Measurements from ENCODE around the gene FANCC. TPM values are rescaled to one million over a fixed set of nuclear protein-coding genes. Genes with fewer than 3 reads are reported as not detected.

The FANCC gene
- total and polyA plus RNA-seq, 2 donors (not counting 1 experiment from before 2014, with no cell fraction given) = 8.9 to 9.0 TPM

DNA sequence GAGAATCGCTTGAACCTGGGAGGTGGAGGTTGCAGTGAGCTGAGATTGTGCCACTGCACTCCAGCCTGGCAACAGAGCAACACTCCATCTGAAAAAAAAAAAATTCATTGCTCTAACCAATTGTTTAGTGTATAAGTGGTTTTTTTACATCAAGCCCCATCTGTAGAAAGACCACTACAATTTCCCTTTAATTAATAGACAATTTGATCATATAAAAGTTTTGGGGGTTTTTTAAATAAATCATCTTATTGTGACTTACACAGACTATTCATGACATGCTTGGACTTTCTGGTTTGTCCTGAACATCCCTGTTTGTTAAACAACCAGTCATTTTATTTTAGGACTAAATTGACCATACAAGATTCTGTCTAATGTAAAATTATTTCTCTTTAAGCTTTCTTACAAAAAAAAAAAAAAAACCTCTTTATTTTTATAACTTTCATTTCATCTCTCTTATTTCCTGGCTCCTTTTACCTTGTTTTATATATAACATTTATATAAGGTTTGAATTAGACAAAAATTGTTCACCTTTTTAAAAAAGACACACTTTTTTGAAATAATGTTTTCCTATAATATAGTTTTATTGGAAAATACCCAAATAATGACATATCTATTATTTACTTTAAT, 9.8 kb upstream of the FANCC start:
- no peak for DNase-seq (ENCODE audit: low read depth in 2 of 2)
- no peaks in the 10 kb centered on the region for H3K9me3 ChIP-seq (ENCODE audit: control insufficient read depth, insufficient read depth, low read depth, low read length)
- H3K9ac ChIP-seq (ENCODE audit: insufficient read depth, low read length) = no peak overlapping the region
- H3K4me3 ChIP-seq (replicated peaks in 1 of 4; ENCODE audit: control extremely low read depth in 1 of 4, insufficient read depth in 1 of 4, low read depth in 3 of 4, low read length in 4 of 4) = no peak overlapping the region
- no peaks in the 10 kb centered on the region for H3K36me3 ChIP-seq (ENCODE audit: control insufficient read depth, insufficient read depth, low read length)
- no peak overlapping the region for H2AFZ ChIP-seq (ENCODE audit: low read length)
- H3K4me1 ChIP-seq (ENCODE audit: control insufficient read depth, extremely low read depth, insufficient read depth, low read length) = no peaks in the 10 kb centered on the region
- TF ChIP-seq, protein P1, sequence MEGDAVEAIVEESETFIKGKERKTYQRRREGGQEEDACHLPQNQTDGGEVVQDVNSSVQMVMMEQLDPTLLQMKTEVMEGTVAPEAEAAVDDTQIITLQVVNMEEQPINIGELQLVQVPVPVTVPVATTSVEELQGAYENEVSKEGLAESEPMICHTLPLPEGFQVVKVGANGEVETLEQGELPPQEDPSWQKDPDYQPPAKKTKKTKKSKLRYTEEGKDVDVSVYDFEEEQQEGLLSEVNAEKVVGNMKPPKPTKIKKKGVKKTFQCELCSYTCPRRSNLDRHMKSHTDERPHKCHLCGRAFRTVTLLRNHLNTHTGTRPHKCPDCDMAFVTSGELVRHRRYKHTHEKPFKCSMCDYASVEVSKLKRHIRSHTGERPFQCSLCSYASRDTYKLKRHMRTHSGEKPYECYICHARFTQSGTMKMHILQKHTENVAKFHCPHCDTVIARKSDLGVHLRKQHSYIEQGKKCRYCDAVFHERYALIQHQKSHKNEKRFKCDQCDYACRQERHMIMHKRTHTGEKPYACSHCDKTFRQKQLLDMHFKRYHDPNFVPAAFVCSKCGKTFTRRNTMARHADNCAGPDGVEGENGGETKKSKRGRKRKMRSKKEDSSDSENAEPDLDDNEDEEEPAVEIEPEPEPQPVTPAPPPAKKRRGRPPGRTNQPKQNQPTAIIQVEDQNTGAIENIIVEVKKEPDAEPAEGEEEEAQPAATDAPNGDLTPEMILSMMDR (conservative IDR thresholded peaks at IDR 0.05 in 1 of 2, IDR thresholded peaks at IDR 0.05 in 1 of 2; ENCODE audit: low read depth in 1 of 2, low read length in 2 of 2) = no peak
- no peak for TF ChIP-seq EZH2 (IDR thresholded peaks at IDR 0.05; ENCODE audit: low read length, missing control alignments)
- no peaks in the 10 kb centered on the region for H3K27me3 ChIP-seq (ENCODE audit: control insufficient read depth, insufficient read depth, low read length)
- no peaks in the 10 kb centered on the region for H4K20me1 ChIP-seq (ENCODE audit: control insufficient read depth, extremely low read depth, insufficient read depth, low read length)
- no peak overlapping the region for H3K27ac ChIP-seq (ENCODE audit: insufficient read depth, low read length)
- no peaks in the 10 kb centered on the region for H3K79me2 ChIP-seq (ENCODE audit: control insufficient read depth, insufficient read depth, low read length)
- H3K4me2 ChIP-seq (ENCODE audit: extremely low read depth, insufficient read depth, low read length) = no peak overlapping the region

DNA sequence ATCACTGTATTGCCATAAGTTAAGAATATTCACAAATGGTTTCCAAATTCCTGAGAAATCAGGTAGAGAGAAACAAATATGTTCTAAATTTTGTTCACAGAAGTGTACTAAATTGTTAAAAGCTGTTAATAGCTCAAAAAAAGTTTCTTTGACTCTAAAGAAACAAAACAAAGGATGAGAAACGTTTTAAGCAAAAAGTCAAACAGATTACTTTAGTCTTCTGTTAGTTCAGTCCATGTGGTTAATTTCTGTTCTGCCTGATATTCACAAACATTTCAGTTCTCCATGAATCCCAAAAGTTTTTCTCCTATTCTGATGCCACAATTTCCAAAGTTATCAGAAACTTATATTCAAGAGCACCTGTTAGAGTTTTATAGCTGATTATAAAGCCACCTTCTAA, 7.7 kb upstream of the FANCC start:
- H3K4me3 ChIP-seq (replicated peaks in 1 of 4; ENCODE audit: control extremely low read depth in 1 of 4, insufficient read depth in 1 of 4, low read depth in 3 of 4, low read length in 4 of 4) = no peak overlapping the region
- H3K4me2 ChIP-seq (ENCODE audit: extremely low read depth, insufficient read depth, low read length) = no peak overlapping the region
- H3K27me3 ChIP-seq (ENCODE audit: control insufficient read depth, insufficient read depth, low read length) = no peaks in the 10 kb centered on the region
- H3K79me2 ChIP-seq (ENCODE audit: control insufficient read depth, insufficient read depth, low read length) = no peaks in the 10 kb centered on the region
- H2AFZ ChIP-seq (ENCODE audit: low read length) = no peak overlapping the region
- H3K9ac ChIP-seq (ENCODE audit: insufficient read depth, low read length) = no peak overlapping the region
- H3K9me3 ChIP-seq (ENCODE audit: control insufficient read depth, insufficient read depth, low read depth, low read length) = no peaks in the 10 kb centered on the region
- H3K4me1 ChIP-seq (ENCODE audit: control insufficient read depth, extremely low read depth, insufficient read depth, low read length) = no peaks in the 10 kb centered on the region
- no peak for DNase-seq (ENCODE audit: low read depth in 2 of 2)
- H3K36me3 ChIP-seq (ENCODE audit: control insufficient read depth, insufficient read depth, low read length) = no peaks in the 10 kb centered on the region
- H4K20me1 ChIP-seq (ENCODE audit: control insufficient read depth, extremely low read depth, insufficient read depth, low read length) = no peaks in the 10 kb centered on the region
- H3K27ac ChIP-seq (ENCODE audit: insufficient read depth, low read length) = no peak overlapping the region
- TF ChIP-seq, protein P1 (conservative IDR thresholded peaks at IDR 0.05 in 1 of 2, IDR thresholded peaks at IDR 0.05 in 1 of 2; ENCODE audit: low read depth in 1 of 2, low read length in 2 of 2) = no peak
- TF ChIP-seq EZH2 (IDR thresholded peaks at IDR 0.05; ENCODE audit: low read length, missing control alignments) = no peak

DNA sequence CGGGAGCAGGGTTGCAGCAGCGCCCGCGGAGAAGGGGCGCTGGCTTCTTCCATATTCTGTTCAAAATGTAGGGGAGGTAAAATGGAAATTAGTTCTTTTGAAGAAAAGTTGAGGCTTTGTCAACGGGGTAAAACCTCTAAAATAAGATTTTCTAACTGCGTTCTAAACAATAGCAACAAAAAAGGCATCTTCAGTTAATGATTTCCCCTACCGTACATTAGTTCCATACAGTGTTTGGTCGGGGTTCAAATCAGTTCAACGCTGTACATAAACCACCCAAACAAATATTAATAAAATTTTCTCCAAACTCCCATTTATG, 343 bp upstream of the FANCC start:
- no peaks in the 10 kb centered on the region for H4K20me1 ChIP-seq (ENCODE audit: control insufficient read depth, extremely low read depth, insufficient read depth, low read length)
- no peak for DNase-seq (ENCODE audit: low read depth in 2 of 2)
- peaks cover 11% of the 10 kb centered on the region for H3K79me2 ChIP-seq (ENCODE audit: control insufficient read depth, insufficient read depth, low read length)
- no peaks in the 10 kb centered on the region for H3K27me3 ChIP-seq (ENCODE audit: control insufficient read depth, insufficient read depth, low read length)
- peak overlapping the region; percentile 77 to 91 (median 85) for H3K4me3 ChIP-seq (replicated peaks in 1 of 4; ENCODE audit: control extremely low read depth in 1 of 4, insufficient read depth in 1 of 4, low read depth in 3 of 4, low read length in 4 of 4)
- peak overlapping the region; percentile 17 for H2AFZ ChIP-seq (ENCODE audit: low read length)
- TF ChIP-seq, protein P1 (conservative IDR thresholded peaks at IDR 0.05 in 1 of 2, IDR thresholded peaks at IDR 0.05 in 1 of 2; ENCODE audit: low read depth in 1 of 2, low read length in 2 of 2) = no peak
- no peak for TF ChIP-seq EZH2 (IDR thresholded peaks at IDR 0.05; ENCODE audit: low read length, missing control alignments)
- peak overlapping the region; percentile 94 for H3K9ac ChIP-seq (ENCODE audit: insufficient read depth, low read length)
- peak overlapping the region; percentile 79 for H3K4me2 ChIP-seq (ENCODE audit: extremely low read depth, insufficient read depth, low read length)
- peaks cover 3% of the 10 kb centered on the region for H3K4me1 ChIP-seq (ENCODE audit: control insufficient read depth, extremely low read depth, insufficient read depth, low read length)
- no peaks in the 10 kb centered on the region for H3K36me3 ChIP-seq (ENCODE audit: control insufficient read depth, insufficient read depth, low read length)
- H3K27ac ChIP-seq (ENCODE audit: insufficient read depth, low read length) = peak overlapping the region; percentile 96
- no peaks in the 10 kb centered on the region for H3K9me3 ChIP-seq (ENCODE audit: control insufficient read depth, insufficient read depth, low read depth, low read length)
